GM12864 (cell line): Measurements from ENCODE around the gene COBL.

Experiments used
- DNase-seq: peaks from one replicate; pipeline ENCODE4 v3.0.0-alpha.2; 2011; ENCODE audit warnings: low read depth
- H3K4me3 ChIP-seq: 2 replicates; pipeline ENCODE4 v1.5.1; 2011; ENCODE audit warnings: mild to moderate bottlenecking, low read depth, low read length, control low read depth
- CTCF ChIP-seq: IDR thresholded peaks from 2 replicates; pipeline ENCODE4 v1.5.1; 2011; ENCODE audit warnings: low read depth, mild to moderate bottlenecking, moderate library complexity, low read length, control low read depth, inconsistent platforms; ENCODE audit errors: missing control alignments

Gene COBL

DNA sequence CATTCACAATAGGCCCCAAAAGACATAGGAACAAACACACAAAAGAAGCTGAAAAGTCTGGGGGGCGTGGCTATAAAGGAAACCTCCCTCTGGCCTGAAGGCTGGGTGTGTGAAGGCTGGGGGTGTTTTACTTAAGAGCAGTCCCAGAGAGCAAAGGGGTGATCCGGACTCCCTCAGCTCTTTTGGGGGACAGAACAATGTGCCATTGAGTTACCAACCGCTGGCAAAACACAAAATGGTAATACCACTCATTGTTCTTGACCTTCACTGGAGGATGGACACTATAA is 189.0 kb downstream of the COBL start:
- TF ChIP-seq CTCF, result no peak
- no peak for DNase-seq
- H3K4me3 ChIP-seq, result no peak overlapping the region

DNA sequence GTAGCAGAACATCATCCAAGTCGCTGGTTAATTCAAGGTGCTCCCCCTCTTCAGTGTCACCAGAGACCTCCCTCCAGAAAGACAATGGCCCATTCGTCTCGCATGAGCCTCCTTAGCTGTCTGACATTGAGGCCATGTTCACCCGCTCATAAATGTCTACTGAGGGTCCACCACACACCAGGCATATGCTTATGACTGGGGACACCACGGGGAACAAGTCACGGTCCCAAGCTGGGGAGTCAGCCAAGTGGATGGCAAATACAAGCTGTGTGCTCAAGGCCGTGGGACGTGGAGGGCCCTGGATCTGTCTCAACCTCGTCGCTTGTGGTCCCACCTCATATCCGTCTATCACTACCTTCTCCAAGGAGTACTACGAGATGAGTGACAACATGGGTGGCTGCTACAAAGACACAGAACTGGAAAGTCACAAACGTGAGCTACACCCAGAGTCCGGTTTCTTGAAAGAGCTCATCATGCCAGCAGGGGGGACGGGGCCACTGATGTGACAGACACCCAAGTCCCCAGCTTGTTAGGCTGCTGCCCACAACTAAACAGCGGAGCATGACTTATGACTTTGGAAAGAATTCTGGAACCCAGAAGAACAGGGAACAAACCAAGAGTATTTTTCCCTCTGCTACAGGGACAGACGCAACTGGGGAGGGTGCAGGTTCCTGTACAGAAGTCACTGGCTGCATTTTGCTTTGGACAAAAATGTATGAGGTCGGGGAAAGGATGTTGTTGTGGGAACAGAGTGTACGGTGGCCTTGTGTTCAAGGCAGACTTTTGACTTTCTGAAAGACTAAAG is 189.6 kb downstream of the COBL start:
- no peak for TF ChIP-seq CTCF
- DNase-seq, result no peak
- no peak overlapping the region for H3K4me3 ChIP-seq

GRCh38 chr7:51126324-51126723 is 190.3 kb downstream of the COBL start:
- DNase-seq, result no peak
- TF ChIP-seq CTCF, result no peak
- H3K4me3 ChIP-seq, result no peak overlapping the region

- no peak for DNase-seq
- TF ChIP-seq CTCF, result no peak
- H3K4me3 ChIP-seq, result no peak overlapping the region
These were observed 192.3 kb downstream of the COBL start for GRCh38 chr7:51124321-51124720.

DNA sequence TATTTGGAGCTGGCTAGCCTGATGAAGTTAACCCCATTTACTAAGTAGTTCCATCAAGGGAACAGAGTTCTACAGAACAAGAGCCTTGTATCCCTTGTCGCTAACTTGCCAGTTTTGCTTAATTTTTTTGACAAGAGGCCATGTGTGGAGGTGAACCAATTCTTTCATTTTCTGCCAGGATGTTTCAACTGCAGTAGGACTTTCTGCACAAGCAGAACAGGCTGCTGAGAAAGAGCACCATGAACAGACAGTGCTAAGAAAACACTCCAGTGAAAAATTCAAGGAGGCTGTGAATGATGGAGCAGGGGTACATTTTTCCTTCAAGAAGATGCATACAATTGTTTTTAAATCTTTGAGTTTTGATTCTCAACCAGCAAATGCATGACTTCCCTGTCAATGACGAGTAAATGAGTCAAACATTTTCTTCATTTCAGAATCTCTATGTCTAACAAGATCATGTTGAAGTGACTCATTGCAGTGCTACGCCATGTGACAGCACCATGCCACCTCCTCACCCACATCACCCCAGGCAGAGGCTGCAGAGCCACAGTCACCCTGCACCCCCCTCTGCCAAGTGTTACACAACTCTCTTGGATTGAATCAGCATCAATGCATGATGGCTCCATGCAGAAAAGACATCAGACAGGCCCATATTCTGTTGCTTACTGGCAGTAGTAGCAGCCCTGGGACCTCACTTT is 193.1 kb downstream of the COBL start:
- DNase-seq, result no peak
- H3K4me3 ChIP-seq, result no peak overlapping the region
- no peak for TF ChIP-seq CTCF

DNA sequence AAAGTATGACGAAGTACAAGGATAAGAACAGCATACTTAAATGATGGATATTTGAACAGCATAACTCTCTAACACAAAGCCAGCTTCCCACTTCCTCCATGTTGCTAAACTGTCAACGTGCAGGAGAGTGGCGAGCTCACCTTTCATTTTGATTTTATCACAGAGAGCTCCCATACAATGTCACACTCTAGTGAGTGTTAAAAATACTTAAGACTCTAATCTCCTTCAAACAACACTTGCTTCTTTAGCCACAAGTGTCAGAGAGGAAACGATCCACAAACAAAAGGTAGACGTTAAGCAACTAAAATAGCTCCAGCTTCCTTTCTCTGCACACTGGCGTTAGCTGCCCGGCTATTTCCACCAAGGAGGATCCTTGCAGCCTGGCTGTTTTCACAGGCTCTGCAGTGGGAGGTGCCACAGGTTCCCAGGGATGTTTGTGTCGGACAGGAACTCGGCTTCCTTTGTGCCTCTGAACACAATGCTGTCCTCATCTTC is 194.6 kb downstream of the COBL start:
- H3K4me3 ChIP-seq, result no peak overlapping the region
- no peak for DNase-seq
- TF ChIP-seq CTCF, result no peak
